OCI-LY3 (cell line): ENCODE data around the gene OR4D11.

Source experiments
- CTCF ChIP-seq: fragments of 200-600, 300-600 bp; sonication (generic); IDR thresholded peaks from 2 replicates; pipeline ENCODE4 v1.5.1; 2014; ENCODE audit warnings: antibody characterized with exemption, low read length, low read depth
- EZH2phosphoT487 ChIP-seq: fragments of 200-600 bp; shearing (Covaris generic); IDR thresholded peaks from 2 replicates; pipeline ENCODE4 v1.6.1; 2018; ENCODE audit warnings: antibody characterized with exemption, mixed run types, low read depth

- TF ChIP-seq CTCF, result no peak
- no peak for TF ChIP-seq EZH2phosphoT487
Observed at GRCh38 chr11:59544869-59545178, 41.4 kb downstream of the OR4D11 start.
